ELF-1 (cell line): ENCODE measurements around the gene SALL2.
A peak's percentile ranks its signal among the peaks of the same experiment; 100 is the strongest.

ENCODE experiments used
- DNase-seq: peaks from one replicate; pipeline ENCODE4 v3.0.0-alpha.2; 2016; ENCODE audit warnings: low read depth, low spot score

SALL2 gene

GRCh38 chr14:21528381-21529348, 2.5 kb upstream of the SALL2 start:
- DNase-seq: no peak

DNA sequence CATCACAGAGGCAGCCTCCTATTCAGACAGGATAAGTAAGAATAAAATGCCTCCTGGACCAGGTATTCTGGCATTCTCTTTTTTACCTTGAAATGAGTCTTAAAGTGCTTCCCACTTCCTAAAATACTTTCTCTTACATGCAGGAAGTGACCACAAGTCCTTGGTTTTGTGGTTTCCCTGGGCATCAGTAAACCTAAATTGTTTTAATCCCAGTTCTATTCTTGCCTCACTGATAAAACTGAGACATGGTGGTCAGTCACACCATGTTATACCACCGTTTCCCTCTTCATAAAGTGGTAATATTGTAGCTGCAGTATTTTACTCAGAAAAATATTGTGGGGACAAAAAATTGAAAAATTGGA, 1.2 kb upstream of the SALL2 start:
- no peak for DNase-seq

DNA sequence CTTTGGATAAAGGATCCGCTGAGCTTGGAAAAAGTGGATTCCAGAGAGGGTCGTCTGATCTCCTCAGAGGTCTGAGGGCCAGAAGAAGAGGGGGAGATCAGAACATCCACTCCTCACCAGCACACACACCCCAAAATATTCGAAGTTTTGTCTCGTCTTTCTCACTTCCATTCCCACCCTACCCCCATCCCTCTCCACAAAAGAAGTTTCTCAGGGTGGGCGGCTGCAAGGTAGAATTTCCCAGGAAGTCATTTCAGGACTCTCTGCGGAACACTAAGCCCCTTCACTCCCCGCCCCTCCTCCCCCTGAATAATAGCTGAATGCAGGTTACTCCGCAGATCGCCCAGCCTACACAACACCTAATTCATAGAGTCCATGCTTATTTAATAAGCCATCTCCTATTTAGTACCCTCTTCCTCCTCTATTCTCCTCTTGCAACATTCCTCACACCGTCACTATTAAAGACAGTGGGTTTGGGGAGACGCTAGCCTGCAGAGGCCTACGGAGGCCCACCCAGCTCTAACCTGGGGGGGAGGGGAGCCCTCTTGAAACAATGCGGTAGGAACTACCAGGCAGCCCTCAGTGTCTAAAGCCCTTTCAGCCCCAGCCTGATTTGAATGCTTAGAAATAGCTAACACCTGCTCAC, 649 bp upstream of the SALL2 start:
- peak; percentile 80 for DNase-seq

- no peak for DNase-seq
Measured at GRCh38 chr14:21525571-21525961, 580 bp downstream of the SALL2 start.

GRCh38 chr14:21524575-21525490, 1.3 kb downstream of the SALL2 start:
- DNase-seq: no peak

GRCh38 chr14:21523203-21523602, 2.9 kb downstream of the SALL2 start:
- no peak for DNase-seq

- no peak for DNase-seq
Measured at GRCh38 chr14:21521501-21521900, 4.6 kb downstream of the SALL2 start.

DNA sequence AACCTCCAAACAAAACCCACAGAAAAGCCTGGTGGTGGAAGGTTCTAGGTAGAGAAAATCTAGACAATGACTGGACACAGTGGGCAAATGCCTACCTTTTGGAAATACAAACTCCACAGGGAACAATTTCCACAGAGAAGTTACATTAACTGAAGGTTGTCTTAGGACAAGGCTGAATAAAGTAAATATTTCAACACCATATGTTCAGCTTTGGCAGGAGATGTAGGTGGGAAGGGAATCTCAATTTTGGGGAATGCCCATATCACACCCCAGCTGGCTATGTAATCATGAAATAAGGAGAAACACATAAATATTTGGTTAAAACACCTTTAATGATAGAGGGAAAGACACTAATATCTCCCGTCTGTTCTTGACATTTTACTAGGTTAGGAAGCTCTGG, 5.4 kb downstream of the SALL2 start:
- no peak for DNase-seq

GRCh38 chr14:21518725-21519124, 7.4 kb downstream of the SALL2 start:
- no peak for DNase-seq

DNA sequence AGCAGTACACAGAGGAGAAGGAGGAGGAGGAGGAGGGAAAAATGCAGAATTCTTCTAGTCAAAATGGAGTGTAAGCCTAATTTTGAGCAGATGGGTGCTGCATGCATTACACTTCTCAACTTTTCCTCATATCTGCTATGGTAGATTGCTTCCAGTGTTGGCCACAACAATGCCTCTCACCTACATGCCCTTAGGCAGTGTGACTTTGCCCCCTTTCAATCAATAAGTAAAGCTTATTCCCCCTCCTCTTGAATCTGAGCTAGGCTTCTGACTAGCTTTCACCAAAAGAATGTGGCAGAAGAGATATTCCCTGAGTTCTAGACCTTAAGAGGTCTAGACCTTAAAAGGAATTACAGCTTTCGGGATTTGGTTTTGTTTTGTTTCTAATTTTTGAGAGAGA, 11.8 kb downstream of the SALL2 start:
- no peak for DNase-seq

- DNase-seq: peak; percentile 98
Measured at GRCh38 chr14:21510735-21511657, 15.2 kb downstream of the SALL2 start, which contains the start of gene METTL3. Gene METTL3, minus strand, starts transcription at chr14:21511340. Its CDS starts 117 bp downstream, at chr14:21511223.

DNA sequence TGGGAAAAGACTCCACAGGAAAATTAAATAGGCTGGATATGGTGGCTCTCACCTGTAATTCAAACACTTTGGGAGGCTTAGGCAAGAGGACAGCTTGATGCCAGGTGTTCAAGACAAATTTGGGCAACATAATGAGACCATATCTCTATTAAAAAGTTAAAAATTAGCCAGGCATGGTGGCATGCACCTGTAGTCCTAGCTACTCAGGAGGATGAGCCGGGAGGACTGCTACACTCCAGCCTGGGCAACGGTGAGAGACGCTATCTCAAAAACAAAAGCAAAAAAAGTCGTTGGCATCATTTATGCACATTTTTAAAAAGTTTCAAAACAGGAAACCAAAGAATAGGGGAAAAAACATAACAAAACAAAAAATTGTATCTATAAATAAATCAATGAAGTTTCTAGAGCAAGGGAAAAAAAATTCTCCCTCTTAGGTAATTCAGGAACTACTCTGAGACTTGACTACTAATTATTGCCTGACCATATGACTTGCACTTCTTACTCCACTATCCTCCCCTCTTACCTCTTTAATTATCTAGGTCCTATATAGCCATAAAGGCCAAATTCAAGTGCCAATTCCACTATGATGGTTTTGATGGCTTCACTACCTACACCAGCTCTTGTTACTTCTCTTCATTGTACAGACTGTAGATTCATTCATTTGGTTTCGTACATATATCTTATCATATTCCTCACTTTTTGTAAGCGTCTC, 16.6 kb downstream of the SALL2 start:
- DNase-seq: no peak

DNA sequence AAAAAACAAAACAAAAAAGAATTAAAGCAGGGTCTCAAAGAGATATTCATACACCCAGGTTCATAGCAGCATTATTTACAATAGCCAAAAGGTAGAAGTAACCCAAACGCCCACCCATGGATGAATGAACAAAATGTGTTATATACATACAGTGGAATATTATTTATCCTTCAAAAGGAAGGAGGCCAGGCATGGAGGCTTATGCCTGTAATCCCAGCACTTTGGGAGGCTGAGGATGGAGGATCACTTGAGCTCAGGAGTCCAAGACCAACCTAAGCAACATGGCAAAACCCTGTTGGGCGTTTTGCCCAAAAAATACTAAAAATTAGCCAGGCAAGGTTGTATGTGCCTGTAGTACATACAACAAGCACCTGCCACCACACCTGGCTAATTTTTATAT, 19.6 kb downstream of the SALL2 start:
- DNase-seq: no peak

GRCh38 chr14:21505012-21505553, 21.1 kb downstream of the SALL2 start:
- DNase-seq: no peak

GRCh38 chr14:21503376-21503775, 22.8 kb downstream of the SALL2 start:
- DNase-seq: no peak

DNA sequence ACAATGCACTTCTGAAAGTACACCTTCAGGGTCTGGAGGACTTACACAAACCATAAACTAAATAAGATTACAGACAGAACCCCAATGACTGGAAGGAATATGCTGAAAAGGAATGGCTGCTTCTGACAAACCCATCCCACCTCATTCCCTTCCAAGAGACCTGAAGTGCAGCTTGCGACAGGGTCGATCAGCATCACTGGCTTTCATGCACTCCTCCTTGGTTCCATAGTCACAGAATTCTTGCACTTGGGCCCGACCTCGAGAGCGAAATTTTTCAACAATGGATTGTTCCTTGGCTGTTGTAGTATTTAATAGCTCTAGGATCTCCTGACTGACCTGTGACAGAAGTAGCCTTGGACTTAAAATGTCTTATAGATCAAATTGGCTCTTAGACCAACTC, 24.6 kb downstream of the SALL2 start:
- DNase-seq: no peak

GRCh38 chr14:21498540-21499526, 27.3 kb downstream of the SALL2 start:
- no peak for DNase-seq

- no peak for DNase-seq
Measured at GRCh38 chr14:21496453-21496852, 29.7 kb downstream of the SALL2 start.
